IMR-90 (cell line): ENCODE measurements around the gene DOCK6.

Experiments used
- BHLHE40 ChIP-seq: fragments of 150-350 bp; IDR thresholded peaks from 2 replicates; pipeline ENCODE4 v1.6.1; 2016; ENCODE audit warnings: mild to moderate bottlenecking, low read depth, low read length
- CHD1 ChIP-seq: IDR thresholded peaks from 2 replicates; pipeline ENCODE4 v1.6.1; 2012; ENCODE audit warnings: low read depth, low read length, improper control_type of control experiment
- MXI1 ChIP-seq: IDR thresholded peaks from 2 replicates; pipeline ENCODE4 v1.6.1; 2012; ENCODE audit warnings: low read depth, mild to moderate bottlenecking, low read length, moderate library complexity, borderline replicate concordance
- TF ChIP-seq, protein P1 (sequence below): conservative IDR thresholded peaks from 2 replicates; pipeline ENCODE4 v1.5.1; 2012; ENCODE audit warnings: mild to moderate bottlenecking, low read depth, low read length, improper control_type of control experiment

- TF ChIP-seq CHD1 (no peak), MXI1 (no peak), BHLHE40 (no peak)
- TF ChIP-seq, protein P1, sequence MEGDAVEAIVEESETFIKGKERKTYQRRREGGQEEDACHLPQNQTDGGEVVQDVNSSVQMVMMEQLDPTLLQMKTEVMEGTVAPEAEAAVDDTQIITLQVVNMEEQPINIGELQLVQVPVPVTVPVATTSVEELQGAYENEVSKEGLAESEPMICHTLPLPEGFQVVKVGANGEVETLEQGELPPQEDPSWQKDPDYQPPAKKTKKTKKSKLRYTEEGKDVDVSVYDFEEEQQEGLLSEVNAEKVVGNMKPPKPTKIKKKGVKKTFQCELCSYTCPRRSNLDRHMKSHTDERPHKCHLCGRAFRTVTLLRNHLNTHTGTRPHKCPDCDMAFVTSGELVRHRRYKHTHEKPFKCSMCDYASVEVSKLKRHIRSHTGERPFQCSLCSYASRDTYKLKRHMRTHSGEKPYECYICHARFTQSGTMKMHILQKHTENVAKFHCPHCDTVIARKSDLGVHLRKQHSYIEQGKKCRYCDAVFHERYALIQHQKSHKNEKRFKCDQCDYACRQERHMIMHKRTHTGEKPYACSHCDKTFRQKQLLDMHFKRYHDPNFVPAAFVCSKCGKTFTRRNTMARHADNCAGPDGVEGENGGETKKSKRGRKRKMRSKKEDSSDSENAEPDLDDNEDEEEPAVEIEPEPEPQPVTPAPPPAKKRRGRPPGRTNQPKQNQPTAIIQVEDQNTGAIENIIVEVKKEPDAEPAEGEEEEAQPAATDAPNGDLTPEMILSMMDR = no peak
Observed at GRCh38 chr19:11240008-11240444, 22.3 kb downstream of the DOCK6 start.
